GM13977 (cell line): Measurements from ENCODE around the gene THOC1.

Experiments used
- DNase-seq: peaks from one replicate; pipeline ENCODE4 v3.0.0; 2012; ENCODE audit warnings: low spot score
- CTCF ChIP-seq: IDR thresholded peaks from 2 replicates; pipeline ENCODE4 v1.5.1; 2012; ENCODE audit warnings: mild to moderate bottlenecking, control low read depth; ENCODE audit not compliant: insufficient read depth; ENCODE audit errors: extremely low read depth, missing control alignments
- in situ Hi-C: fragments of 300-500 bp; cut with MboI; formaldehyde crosslinking; loops from one replicate; pipeline ENCODE4 v1.12.0; 2022; ENCODE audit warnings: low sequenced_read_pairs, low pct_unique_long_range_greater_than_20kb, mixed read lengths, inconsistent platforms; ENCODE audit not compliant: unreplicated experiment

THOC1 gene

GRCh38 chr18:192801-193200 lies 75.0 kb downstream of the THOC1 start:
- DNase-seq = no peak
- TF ChIP-seq CTCF = no peak
- in situ Hi-C loops = no loop called here

- no peak for TF ChIP-seq CTCF
- DNase-seq = no peak
- in situ Hi-C loops = no loop called here
Observed at GRCh38 chr18:191725-192124, 76.1 kb downstream of the THOC1 start.

- DNase-seq = no peak
- no peak for TF ChIP-seq CTCF
- in situ Hi-C loops = no loop called here
Observed at GRCh38 chr18:189254-189653, 78.6 kb downstream of the THOC1 start.

- no peak for DNase-seq
- in situ Hi-C loops = no loop called here
- no peak for TF ChIP-seq CTCF
Observed at GRCh38 chr18:183769-184168, 84.1 kb downstream of the THOC1 start.

GRCh38 chr18:181711-182110 lies 86.1 kb downstream of the THOC1 start:
- in situ Hi-C loops = no loop called here
- DNase-seq = no peak
- no peak for TF ChIP-seq CTCF

GRCh38 chr18:179499-179898 lies 88.3 kb downstream of the THOC1 start:
- TF ChIP-seq CTCF = no peak
- in situ Hi-C loops = no loop called here
- no peak for DNase-seq

- no peak for DNase-seq
- in situ Hi-C loops = no loop called here
- no peak for TF ChIP-seq CTCF
Observed at GRCh38 chr18:172361-172760, 95.5 kb downstream of the THOC1 start.
